HT-29 (cell line): ENCODE results near the gene THRA. TPM values are rescaled to one million over a fixed set of nuclear protein-coding genes. Genes with fewer than 3 reads are reported as not detected.
A peak's percentile ranks its signal among the peaks of the same experiment; 100 is the strongest.

Experiments
- DNase-seq: peaks from one replicate; pipeline ENCODE4 v3.0.0-alpha.2; 2015; ENCODE audit warnings: low spot score
- total RNA-seq: library from RNA; depleted of rRNA; stranded (reverse); fragments of >200 nt; shearing (Covaris generic); gene quantifications from 2 replicates; pipeline ENCODE4 v1.2.3, GENCODE V29; 2014

The THRA gene
- total RNA-seq, 1 experiment from 2014 or later: 31.1 TPM

GRCh38 chr17:40084477-40084876 is 21.7 kb downstream of the THRA start:
- DNase-seq: no peak

- peak; percentile 62 for DNase-seq
Measured at GRCh38 chr17:40086150-40087044, 23.6 kb downstream of the THRA start.

GRCh38 chr17:40087049-40087794 is 24.5 kb downstream of the THRA start:
- no peak for DNase-seq

GRCh38 chr17:40087903-40088718 is 25.3 kb downstream of the THRA start:
- DNase-seq: no peak

- no peak for DNase-seq
Measured at GRCh38 chr17:40089077-40089895, 26.5 kb downstream of the THRA start.

GRCh38 chr17:40090237-40091119 is 27.7 kb downstream of the THRA start:
- no peak for DNase-seq

DNA sequence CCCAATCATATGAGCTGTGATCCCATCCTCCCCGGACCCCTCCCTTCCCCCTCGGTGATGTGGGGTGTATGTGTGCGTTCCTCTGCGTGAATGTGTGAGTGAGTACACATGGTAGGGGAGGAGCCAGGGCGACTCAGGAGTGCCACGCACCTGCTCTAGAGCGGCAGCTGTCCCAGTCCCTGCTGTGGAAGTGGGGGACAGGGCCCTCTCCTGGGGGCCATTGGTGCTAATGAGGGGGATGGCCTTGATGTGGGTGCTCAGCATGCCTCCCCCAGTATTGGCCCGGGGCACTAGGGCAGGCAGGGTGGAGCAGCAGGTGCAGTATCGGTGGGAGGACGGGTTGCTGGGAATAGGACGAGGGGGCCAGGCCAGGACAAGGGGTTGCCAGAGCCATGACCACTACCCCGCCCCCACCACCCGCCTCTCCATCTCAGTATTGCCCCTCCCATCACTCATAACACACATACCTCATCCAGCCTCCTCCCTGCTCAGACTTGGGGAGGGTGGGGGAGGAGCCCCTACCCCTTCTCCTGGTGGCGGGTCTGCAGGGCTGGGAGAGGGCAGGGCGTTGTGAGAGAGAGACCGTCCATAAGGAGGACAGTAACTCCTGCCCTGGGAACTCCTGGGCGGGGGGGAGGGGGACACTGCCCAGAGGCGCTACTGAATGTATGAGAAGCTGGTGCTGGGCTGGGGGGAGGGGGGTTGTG is 29.1 kb downstream of the THRA start:
- no peak for DNase-seq

DNA sequence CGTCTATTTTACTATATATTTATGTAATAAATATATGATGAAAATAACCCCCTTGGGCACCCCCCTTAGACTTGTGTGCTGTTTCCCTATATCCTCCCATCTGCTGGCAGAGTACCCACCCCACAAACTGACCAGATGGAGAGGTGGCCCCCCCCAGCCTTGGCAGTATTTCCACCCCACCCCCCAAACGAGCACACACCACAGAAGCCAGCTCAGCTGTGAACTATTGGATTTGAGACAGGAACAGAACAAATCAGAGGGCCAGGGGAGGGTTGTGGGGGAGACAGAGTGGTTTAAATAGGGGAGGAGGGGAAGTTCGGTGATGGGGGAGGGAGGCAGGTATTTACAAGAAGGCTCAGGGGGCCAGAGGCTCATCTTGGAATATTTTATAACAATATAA is 29.8 kb downstream of the THRA start:
- DNase-seq: no peak

DNA sequence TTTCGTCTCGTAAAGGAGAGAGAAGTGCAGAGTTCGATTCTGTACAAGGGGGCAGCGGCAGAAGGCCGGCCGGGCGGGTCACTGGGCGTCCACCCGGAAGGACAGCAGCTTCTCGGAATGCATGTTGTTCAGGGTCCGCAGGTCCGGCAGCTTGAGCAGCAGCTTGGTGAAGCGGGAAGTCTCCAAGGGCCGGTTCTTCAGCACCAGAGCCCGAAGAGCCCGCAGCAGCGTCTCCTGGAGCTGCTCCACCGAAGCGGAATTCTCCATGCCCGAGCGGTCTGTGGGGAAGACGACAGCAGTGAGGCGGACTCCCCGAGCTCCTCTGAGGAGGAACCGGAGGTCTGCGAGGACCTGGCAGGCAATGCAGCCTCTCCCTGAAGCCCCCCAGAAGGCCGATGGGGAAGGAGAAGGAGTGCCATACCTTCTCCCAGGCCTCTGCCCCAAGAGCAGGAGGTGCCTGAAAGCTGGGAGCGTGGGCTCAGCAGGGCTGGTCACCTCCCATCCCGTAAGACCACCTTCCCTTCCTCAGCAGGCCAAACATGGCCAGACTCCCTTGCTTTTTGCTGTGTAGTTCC is 30.3 kb downstream of the THRA start:
- DNase-seq: no peak

DNA sequence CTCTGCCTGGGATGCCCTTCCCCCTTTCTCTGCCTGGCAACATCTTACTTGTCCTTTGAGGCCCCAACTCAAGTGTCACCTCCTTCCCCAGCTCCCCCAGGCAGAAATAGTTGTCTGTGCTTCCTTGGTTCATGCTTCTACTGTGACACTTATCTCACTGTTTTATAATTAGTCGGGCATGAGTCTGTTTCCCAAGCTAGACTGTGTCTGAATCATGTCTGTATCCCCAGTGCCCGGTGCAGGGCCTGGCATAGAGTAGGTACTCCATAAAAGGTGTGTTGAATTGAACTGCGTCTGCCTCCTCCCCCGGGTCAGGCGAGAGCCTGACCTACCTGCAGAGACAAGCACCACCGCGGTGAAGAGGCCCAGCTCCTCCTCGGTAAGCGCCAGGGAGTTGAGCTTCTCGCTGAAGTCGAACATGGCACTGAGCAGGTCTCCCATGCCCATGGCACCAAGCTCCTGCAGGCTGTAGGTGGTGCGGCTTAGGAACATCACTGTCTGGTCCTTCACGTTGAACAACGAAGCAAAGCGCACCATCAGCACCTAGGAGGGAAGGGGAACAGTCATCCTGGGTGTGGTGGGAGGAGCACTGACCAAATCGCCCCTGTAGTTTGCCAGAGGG is 30.9 kb downstream of the THRA start:
- DNase-seq: no peak

- no peak for DNase-seq
Measured at GRCh38 chr17:40094874-40095273, 32.1 kb downstream of the THRA start.

DNA sequence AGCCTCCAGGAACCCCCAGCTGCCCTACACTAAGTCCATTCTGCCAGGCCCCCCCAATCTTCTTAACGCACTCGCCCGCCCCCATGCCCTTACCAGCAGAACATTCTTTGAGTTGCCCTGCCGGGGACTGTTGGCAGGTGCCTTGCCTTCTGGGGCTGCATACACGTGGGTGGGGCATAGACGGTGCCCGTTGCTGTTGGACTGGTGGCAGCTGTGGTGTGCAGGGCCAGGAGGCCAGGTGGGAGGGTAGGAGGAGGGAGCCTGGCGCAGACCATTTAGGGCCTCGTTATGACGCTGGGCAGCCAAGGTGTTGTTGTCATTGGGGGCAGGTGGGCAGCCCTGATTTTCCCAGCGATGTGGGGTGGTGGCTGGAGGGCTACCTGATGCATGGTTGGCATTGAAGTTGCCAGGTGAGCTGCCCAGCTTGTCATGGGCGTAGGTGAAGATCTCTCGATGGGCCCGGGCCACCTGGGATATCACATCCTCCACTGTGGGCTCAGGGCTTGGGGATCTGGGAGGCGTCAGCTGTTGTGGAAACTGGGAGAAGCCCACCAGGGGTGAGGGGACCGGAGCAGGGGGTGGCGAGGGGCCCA is 32.7 kb downstream of the THRA start:
- DNase-seq: no peak

DNA sequence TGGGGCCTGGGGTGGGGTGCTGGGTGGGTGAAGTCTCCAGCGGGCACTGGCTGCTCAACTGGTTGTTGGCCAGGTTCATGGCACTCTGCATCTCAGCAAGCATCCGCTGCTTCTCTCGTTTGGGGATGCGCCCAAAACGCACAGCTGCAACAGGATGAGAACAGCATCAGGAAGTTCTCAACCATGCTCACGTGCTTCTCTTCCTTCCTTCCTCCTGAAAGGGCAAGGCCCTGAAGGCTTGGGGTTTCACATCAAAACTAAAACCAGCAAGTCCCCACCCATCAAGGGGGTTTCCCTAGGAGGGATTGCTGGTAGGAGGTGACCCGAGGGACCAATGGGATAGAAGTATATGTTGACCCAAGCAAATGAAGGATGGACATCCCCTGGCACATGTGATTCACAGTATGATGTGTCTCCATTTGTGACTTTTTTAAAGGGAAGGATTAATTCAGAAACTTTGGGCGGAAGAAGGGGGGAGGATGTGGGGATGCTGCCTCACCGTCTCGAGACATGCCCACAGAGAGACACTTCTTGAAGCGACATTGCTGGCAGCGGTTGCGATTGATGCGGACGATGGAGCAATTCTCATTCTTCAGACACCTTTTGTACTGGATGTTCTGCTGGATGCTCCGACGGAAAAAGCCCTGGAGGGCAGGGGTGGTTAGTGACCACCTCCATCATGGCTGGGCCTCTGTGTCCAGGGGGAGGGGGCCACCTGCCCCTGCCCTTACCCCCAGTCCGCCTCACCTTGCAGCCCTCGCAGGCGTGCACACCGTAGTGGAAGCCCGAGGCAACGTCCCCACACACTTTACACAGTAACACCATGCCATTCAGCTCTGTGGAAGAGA is 33.4 kb downstream of the THRA start:
- DNase-seq: no peak

- DNase-seq: no peak
Measured at GRCh38 chr17:40097087-40097486, 34.3 kb downstream of the THRA start.

- DNase-seq: peak; percentile 40
Measured at GRCh38 chr17:40097931-40098845, 35.4 kb downstream of the THRA start.
